ENCODE results near the gene DEAF1.

DEAF1 gene

DNA sequence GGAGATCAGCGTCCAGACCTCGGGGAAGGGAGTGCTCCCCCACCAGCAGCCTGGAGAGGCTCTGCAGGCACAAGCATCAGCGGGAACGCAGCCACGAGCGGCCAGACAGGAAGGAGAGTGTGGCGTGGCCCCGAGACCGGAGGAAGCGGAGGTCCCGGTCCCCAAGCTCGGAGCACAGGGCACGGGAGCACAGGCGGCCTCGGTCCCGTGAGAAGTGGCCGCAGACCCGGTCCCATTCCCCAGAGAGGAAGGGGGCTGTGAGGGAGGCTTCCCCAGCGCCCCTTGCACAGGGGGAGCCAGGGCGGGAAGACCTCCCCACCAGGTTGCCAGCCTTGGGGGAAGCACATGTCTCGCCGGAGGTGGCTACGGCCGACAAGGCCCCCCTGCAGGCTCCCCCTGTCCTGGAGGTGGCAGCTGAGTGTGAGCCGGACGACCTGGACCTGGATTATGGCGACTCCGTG is 86.2 kb downstream of the DEAF1 start:
- no peak for DNase-seq

DNA sequence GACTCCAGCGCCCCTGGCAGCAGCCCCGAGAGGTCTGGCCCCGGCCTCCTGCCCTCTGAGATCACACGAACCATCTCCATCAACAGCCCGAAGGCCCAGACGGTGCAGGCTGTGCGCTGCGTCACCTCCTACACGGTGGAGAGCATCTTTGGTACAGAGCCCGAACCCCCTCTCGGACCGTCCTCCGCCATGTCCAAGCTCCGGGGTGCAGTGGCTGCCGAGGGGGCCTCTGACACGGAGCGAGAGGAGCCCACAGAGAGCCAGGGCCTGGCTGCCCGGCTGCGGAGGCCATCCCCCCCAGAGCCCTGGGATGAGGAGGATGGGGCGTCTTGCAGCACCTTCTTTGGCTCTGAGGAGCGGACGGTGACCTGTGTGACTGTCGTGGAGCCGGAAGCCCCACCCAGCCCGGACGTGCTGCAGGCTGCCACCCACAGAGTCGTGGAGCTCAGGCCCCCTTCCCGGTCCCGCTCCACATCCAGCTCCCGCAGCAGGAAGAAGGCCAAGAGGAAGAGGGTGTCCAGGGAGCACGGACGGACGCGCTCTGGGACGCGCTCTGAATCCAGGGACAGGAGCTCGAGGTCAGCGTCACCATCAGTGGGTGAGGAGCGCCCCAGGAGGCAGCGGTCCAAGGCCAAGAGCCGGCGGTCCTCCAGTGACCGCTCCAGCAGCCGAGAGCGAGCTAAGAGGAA is 86.9 kb downstream of the DEAF1 start:
- DNase-seq = no peak

DNA sequence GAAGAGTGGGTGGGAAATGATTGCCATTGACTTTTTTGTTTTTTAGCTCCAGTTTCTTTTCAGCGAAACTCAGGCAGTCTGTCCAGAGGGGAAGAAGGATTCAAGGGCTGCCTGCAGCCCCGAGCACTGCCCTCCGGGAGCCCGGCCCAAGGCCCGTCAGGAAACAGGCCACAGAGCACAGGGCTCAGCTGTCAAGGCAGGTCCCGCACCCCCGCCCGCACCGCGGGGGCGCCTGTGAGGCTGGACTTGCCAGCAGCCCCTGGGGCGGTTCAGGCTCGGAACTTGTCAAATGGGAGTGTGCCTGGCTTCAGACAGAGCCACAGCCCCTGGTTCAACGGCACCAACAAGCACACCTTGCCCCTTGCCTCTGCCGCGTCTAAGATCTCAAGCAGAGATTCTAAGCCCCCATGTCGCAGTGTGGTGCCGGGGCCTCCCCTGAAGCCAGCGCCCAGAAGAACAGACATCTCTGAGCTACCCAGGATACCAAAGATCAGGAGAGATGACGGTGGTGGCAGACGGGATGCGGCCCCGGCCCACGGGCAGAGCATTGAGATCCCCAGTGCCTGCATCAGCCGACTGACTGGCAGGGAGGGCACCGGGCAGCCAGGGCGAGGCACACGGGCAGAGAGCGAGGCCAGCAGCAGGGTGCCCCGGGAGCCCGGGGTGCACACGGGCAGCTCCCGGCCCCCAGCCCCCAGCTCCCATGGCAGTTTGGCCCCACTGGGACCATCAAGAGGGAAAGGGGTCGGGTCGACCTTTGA is 87.8 kb downstream of the DEAF1 start:
- no peak for DNase-seq

DNA sequence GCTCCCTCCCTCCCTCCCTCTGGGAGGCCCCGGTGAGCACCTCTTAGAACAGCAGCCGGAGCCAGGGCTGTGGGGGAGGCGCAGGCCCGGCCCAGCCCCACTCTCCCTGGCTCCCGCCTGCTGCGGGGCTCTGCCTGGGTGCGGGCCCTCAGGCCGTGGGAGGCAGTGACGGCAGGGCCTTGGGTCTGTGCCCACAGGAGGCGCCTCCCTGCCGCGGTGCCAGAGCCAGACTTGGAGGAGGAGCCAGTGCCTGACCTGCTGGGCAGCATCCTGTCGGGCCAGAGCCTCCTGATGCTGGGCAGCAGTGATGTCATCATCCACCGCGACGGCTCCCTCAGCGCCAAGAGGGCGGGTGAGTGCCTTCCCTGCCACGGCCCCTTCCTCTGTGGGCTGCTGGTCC is 88.8 kb downstream of the DEAF1 start:
- peak; percentile 99 for DNase-seq

DNA sequence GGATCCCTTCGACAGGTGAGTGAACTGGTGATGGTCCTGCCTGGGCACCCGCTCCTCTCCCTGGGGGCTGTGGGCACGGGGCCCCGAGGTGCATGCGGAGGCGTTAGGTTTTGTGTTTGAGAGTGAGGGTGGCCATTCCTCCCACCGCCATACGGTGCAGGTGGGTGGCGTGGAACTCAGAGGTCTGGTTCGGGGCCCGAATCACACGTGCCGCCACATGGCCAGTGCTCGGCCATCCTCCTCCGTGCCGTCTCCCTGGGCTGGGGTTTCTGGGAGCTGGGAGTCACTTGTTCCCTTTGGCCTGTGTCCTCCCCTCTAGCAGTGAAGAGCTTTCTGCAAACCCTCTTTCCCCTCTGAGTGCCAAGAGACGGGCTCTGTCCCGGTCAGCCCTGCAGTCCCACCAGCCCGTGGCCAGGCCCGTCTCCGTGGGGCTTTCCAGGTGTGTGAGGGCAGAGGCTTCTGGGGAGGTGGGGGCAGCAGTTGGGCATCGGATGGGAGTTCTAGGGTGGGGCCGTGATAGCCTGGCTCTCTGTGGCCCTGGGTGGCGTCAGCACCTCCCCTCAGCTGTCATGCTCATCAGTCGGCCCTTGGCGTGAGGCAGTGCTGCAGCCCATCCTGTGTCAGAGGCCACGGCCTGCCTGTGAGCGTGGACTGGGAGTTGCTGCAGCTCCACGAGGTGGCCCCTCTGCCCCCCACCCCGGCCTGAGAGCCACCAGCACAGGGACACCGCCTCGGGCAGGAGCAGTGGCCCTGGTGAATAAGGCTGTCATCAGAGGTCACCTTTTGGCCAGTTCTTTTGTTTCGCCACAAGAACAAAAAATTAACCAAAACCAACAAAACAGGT is 89.5 kb downstream of the DEAF1 start:
- no peak for DNase-seq

DNA sequence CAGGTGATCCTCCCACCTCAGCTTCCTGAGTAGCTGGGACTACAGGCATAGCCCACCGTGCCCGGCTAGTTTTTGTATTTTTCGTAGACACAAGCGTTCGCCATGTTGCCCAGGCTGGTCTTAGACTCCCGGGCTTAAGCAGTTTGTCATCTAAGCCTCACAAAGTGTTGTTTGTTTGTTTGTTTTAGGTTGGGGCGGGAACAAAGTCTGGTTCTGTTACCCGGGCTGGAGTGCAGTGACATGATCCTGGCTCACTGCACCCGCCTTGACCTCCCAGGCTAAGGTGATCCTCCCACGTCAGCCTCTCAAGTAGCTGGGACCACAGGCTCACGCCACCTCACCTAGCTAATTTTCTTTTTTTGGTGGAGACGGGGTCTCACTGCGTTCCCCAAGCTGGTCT is 91.9 kb downstream of the DEAF1 start:
- DNase-seq = no peak

DNA sequence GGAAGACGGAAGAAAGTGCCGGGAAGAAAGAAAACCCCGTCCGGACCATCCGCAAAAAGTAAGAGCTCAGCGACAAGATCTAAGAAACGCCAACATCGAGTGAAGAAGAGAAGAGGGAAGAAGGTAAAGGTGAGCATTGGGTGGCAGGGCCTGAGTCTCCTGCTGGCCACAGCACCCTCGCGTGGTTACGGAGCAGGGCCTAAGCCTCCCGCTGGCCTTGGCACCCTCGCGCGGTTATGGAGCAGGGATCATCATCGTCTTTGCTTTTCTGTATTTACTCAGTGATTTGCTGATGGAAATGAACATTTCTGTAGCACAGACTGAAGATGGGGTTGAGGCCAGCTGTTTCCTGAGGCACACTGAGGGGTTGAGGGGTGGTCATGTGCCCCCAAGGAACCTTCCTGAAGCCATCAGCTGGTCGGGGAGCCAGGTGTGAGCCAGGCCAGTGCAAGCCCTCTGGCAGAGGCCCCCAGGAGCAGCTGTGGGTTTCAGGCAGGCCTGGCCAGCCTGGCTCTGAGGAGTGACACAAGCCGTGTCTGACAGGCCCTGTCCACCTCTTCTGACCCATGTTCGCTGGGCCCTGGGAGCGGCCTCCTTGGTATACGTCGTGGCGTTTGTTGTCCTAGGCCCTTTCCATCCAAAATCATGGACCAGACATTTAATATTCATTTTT is 93.3 kb downstream of the DEAF1 start:
- DNase-seq = no peak

DNA sequence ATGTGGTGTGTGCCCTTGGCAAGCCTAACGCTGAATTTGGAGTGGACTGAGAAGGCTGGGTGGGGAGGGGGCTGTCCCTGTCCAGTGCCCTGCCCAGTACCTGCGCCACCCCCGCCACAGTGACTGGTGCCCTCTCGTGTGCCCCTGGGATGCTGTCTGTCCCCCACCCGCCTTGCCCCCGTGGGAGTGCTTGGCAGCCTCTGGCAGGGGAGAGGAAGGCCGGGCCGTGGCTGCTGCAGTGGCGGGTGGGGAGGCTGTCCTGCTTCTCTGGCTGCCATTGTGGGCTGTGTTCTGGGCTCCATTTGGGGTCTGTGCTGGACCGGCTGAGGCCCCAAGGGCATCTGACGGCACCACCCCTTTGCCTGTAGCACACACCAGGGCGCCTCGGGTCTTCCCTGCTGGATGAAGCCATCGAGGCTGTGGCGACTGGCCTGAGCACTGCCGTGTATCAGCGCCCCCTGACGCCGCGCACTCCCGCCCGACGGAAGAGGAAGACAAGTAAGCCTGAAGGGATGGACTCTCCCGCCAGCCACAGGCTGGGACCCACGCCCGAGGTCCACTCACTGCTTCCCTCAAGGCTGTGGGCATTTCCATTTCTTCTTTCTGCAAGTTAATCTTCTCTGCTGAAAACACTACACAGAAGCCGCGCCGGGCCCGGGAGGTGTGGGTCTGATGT is 96.9 kb downstream of the DEAF1 start:
- no peak for DNase-seq

DNA sequence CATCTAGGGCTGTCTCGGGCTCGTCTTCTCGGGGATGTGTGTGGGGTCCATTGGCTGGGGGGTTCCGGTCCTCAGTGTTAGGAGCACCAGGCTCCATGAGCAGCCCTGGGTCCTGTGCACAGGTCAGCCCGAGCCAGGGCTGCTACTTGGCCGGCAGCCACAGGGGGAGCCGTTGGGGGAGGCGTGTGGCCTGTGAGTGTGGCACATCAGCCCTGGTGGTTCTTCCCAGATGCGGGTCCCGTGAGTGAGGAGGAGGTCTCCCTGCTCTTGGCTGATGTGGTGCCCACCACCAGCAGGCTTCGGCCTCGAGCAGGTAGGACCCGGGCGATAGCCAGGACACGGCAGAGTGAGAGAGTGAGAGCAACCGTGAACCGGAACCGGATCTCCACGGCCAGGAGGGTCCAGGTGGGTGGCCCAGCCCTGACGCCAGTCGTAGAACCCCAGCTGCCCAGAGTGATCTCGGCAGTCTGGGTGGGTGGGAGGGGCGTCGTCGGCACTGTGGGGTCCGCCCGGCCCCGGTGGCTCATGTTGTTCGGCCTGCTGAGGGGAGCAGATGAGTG is 97.8 kb downstream of the DEAF1 start:
- DNase-seq = no peak

DNA sequence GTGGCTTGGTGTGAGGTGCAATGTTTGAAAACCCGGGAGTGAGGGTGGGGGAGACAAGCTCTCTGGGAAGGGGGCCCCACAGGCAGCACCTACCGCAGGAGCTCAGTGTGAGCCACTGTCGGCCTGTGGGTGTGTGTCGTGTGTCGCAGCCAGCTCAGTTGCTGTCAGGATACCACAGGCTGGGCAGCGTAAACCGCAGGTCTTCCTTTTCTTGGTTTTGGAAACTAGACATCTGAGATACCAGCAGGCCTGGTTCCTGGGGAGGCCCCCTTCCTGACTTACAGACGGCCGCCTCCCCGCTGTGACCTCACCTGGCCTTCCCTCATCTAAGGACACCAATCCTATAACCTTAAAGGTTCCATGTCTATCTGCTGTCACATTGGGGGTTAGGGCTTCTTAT is 98.6 kb downstream of the DEAF1 start:
- no peak for DNase-seq

DNA sequence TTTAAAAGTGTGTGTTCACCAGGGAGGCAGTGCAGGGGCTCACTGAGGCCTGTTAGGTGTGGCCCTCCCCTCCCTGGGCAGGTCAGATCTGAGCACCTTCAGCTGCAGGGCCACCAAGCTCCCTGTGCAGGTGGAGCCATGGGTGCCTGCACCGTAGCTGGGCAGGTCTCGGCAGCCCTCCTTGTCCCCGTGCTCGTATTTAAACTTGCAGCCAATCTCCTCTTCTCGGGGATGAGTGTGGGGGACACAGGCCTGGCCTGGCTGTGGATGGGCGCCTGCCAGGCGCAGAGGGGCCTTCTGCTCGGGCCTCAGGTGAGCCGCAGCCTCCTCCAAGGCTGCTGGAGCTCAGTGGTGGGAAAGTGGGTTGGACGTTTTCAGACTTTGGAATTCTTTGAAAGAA is 99.6 kb downstream of the DEAF1 start:
- DNase-seq = no peak
